Aortic smooth muscle cell (primary cell): ENCODE results near the gene PPP6R2. TPM values are rescaled to one million over a fixed set of nuclear protein-coding genes. Genes with fewer than 3 reads are reported as not detected.

Source experiments
- total RNA-seq: library from RNA; depleted of rRNA; stranded (reverse); fragments of >200 nt; gene quantifications from 2 replicates; pipeline ENCODE4 v1.2.3, GENCODE V29; 2014

The PPP6R2 gene
- total RNA-seq, result 62.2 and 65.0 TPM in 2 replicates

GRCh38 chr22:50342651-50343540 is at the start of gene PPP6R2:
Gene PPP6R2, plus strand, starts transcription at chr22:50343327. Its CDS starts 50,582 bp downstream, at chr22:50393909.

GRCh38 chr22:50306753-50307749 is 36.1 kb upstream of the PPP6R2 start, which contains the start of gene PLXNB2:
Gene PLXNB2, minus strand, starts transcription at chr22:50307646. Its CDS starts 17,062 bp downstream, at chr22:50290584.

GRCh38 chr22:50326956-50327710 is 16.0 kb upstream of the PPP6R2 start, which contains the start of gene DENND6B:
Gene DENND6B, minus strand, starts transcription at chr22:50327012. Its CDS starts 24 bp downstream, at chr22:50326988.

GRCh38 chr22:50474710-50475651 is 131.9 kb downstream of the PPP6R2 start, which contains the start of gene SBF1:
Gene SBF1, minus strand, starts transcription at chr22:50475035. Its CDS starts 195 bp downstream, at chr22:50474840.

GRCh38 chr22:50481440-50482106 is 138.4 kb downstream of the PPP6R2 start, which contains the start of gene ADM2:
Gene ADM2, plus strand, starts transcription at chr22:50481543. Its CDS starts 305 bp downstream, at chr22:50481848.

GRCh38 chr22:50486561-50487289 is 143.6 kb downstream of the PPP6R2 start, which contains the start of gene MIOX:
Gene MIOX, plus strand, starts transcription at chr22:50486859. Its CDS starts 39 bp downstream, at chr22:50486898.

Other genes starting within 250 kb of the PPP6R2 start
- 0.79 and 1.1 TPM in 2 replicates for gene PANX2, start 172.6 kb upstream of the PPP6R2 start, total RNA-seq
- gene TRABD, start 157.4 kb upstream of the PPP6R2 start, total RNA-seq, result 15.2 and 16.5 TPM in 2 replicates
- gene SELENOO, start 142.3 kb upstream of the PPP6R2 start, total RNA-seq, result 21.8 and 25.4 TPM in 2 replicates
- gene TUBGCP6, start 98.3 kb upstream of the PPP6R2 start, total RNA-seq, result 26.4 and 30.5 TPM in 2 replicates
- 16.2 and 21.7 TPM in 2 replicates for gene HDAC10, start 92.1 kb upstream of the PPP6R2 start, total RNA-seq
- 24.3 and 28.3 TPM in 2 replicates for gene MAPK12, start 81.6 kb upstream of the PPP6R2 start, total RNA-seq
- gene MAPK11, start 72.9 kb upstream of the PPP6R2 start, total RNA-seq, result 3.7 and 4.4 TPM in 2 replicates
- gene PLXNB2, start 35.7 kb upstream of the PPP6R2 start, total RNA-seq, result 145 and 159 TPM in 2 replicates
- gene DENND6B, start 16.3 kb upstream of the PPP6R2 start, total RNA-seq, result 1.6 and 1.9 TPM in 2 replicates
- 49.7 and 60.6 TPM in 2 replicates for gene SBF1, start 131.7 kb downstream of the PPP6R2 start, total RNA-seq
- gene ADM2, start 138.2 kb downstream of the PPP6R2 start, total RNA-seq, result under 0.01 and 0.37 TPM in 2 replicates
- not detected in 2 replicates for gene MIOX, start 143.5 kb downstream of the PPP6R2 start, total RNA-seq
- gene LMF2, start 164.4 kb downstream of the PPP6R2 start, total RNA-seq, result 24.8 and 29.5 TPM in 2 replicates
- gene NCAPH2, start 164.9 kb downstream of the PPP6R2 start, total RNA-seq, result 24.9 and 38.2 TPM in 2 replicates
- gene SCO2, start 182.3 kb downstream of the PPP6R2 start, total RNA-seq, result 0.62 and 2.0 TPM in 2 replicates
- gene TYMP, start 186.7 kb downstream of the PPP6R2 start, total RNA-seq, result 7.3 and 14.3 TPM in 2 replicates
- under 0.01 TPM in 1 of 2 replicates, not detected in the other for gene KLHDC7B, start 202.6 kb downstream of the PPP6R2 start, total RNA-seq
- gene SYCE3, start 219.6 kb downstream of the PPP6R2 start, total RNA-seq, result 0.79 TPM in 1 of 2 replicates, not detected in the other
- gene CPT1B, start 235.1 kb downstream of the PPP6R2 start, total RNA-seq, result 1.5 and 2.9 TPM in 2 replicates
- 20.9 and 21.8 TPM in 2 replicates for gene CHKB, start 239.5 kb downstream of the PPP6R2 start, total RNA-seq